ENCODE data around the gene NCOA5. TPM values are rescaled to one million over a fixed set of nuclear protein-coding genes. Genes with fewer than 3 reads are reported as not detected.

The NCOA5 gene
- total and polyA plus RNA-seq, 9 of the 15 experiments (the other 6 are each of a cell fraction or from before 2014, with no cell fraction given), result 3.9 to 22.8 (median 13.8) TPM

DNA sequence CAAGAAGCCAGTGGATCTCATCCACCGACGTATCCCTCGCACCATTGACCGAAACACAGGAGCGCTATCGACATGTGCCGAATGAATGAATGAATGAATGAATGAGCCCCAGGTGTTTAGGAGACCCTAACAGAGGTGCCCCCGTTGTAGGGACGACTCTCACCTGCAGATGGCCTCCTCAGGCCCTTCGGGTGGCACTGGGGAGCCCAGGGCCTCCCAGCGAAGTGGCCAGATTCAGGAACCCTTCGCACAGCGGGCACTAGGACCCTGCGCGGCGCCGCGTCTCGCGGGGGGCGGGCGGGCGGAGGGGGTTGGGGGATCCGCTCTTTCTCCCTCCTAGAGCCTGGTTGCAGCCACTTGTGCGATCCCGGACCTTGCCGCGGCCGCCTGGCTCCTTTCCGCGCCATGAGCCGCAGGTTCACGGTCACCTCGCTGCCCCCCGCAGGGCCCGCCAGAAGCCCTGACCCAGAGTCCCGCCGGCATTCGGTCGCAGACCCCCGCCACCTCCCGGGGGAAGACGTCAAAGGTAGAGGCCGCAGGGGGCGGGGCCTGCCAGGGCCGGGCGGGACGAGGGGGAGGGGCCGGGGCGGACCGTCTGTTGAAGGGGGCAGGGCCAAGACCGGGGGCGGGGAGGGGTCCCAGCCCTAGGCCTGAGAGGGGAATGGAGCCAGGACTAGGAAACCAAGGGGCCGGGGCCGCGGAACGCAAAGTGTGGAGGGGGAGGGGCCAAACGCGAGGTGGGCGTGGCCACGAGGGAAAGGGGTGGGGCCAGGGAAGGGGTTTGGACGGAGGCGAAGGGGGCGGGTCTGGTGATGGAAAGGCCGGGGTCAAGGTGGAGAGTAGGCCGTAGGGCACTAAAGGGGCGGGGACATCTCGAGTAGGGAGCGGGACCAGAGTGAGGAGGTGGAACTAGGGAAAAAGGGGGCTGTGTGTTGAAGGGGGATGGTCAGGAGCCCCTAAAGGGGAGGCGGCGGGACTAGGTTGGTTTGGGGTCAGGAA lies 68.1 kb downstream of the NCOA5 start (continued):
- TF ChIP-seq ZNF347 (CRISPR knock-in tag; IDR thresholded peaks at IDR 0.05; ENCODE audit: low read depth), result no peak
- no peak for TF ChIP-seq TCF7 (IDR thresholded peaks at IDR 0.05; ENCODE audit: borderline replicate concordance)
- TF ChIP-seq ZNF408 (CRISPR knock-in tag; IDR thresholded peaks at IDR 0.05; ENCODE audit: low read depth), result no peak
- TF ChIP-seq SMAD4 (CRISPR knock-in tag; conservative IDR thresholded peaks at IDR 0.05), result peak; percentile 41; the same call in 1 of the 2 replicates
- TF ChIP-seq, protein P1, sequence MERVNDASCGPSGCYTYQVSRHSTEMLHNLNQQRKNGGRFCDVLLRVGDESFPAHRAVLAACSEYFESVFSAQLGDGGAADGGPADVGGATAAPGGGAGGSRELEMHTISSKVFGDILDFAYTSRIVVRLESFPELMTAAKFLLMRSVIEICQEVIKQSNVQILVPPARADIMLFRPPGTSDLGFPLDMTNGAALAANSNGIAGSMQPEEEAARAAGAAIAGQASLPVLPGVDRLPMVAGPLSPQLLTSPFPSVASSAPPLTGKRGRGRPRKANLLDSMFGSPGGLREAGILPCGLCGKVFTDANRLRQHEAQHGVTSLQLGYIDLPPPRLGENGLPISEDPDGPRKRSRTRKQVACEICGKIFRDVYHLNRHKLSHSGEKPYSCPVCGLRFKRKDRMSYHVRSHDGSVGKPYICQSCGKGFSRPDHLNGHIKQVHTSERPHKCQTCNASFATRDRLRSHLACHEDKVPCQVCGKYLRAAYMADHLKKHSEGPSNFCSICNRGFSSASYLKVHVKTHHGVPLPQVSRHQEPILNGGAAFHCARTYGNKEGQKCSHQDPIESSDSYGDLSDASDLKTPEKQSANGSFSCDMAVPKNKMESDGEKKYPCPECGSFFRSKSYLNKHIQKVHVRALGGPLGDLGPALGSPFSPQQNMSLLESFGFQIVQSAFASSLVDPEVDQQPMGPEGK (CRISPR knock-in tag; IDR thresholded peaks at IDR 0.05; ENCODE audit: borderline replicate concordance), result no peak
- no peak for TF ChIP-seq ZNF253 (CRISPR knock-in tag; conservative IDR thresholded peaks at IDR 0.05)
- no peak for TF ChIP-seq PHTF2 (CRISPR knock-in tag; IDR thresholded peaks at IDR 0.05)
- no peak for TF ChIP-seq SMAD3 (CRISPR knock-in tag; conservative IDR thresholded peaks at IDR 0.05)
- no peak for TF ChIP-seq SRSF9 (IDR thresholded peaks at IDR 0.05; ENCODE audit: borderline replicate concordance, low read depth, low read length)
- no peak for TF ChIP-seq RBM15 (IDR thresholded peaks at IDR 0.05; ENCODE audit: insufficient read depth, low read length)
- TF ChIP-seq, protein P2, sequence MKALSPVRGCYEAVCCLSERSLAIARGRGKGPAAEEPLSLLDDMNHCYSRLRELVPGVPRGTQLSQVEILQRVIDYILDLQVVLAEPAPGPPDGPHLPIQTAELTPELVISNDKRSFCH (CRISPR knock-in tag; IDR thresholded peaks at IDR 0.05), result no peak
- TF ChIP-seq, protein P2 (tag; IDR thresholded peaks at IDR 0.05), result no peak
- no peak for TF ChIP-seq TRIM24 (IDR thresholded peaks at IDR 0.05)
- TF ChIP-seq, protein P3, sequence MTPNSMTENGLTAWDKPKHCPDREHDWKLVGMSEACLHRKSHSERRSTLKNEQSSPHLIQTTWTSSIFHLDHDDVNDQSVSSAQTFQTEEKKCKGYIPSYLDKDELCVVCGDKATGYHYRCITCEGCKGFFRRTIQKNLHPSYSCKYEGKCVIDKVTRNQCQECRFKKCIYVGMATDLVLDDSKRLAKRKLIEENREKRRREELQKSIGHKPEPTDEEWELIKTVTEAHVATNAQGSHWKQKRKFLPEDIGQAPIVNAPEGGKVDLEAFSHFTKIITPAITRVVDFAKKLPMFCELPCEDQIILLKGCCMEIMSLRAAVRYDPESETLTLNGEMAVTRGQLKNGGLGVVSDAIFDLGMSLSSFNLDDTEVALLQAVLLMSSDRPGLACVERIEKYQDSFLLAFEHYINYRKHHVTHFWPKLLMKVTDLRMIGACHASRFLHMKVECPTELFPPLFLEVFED (CRISPR knock-in tag; conservative IDR thresholded peaks at IDR 0.05), result no peak
- TF ChIP-seq NR2F6 (CRISPR knock-in tag; IDR thresholded peaks at IDR 0.05), result no peak
- TF ChIP-seq PYGO2 (tag; IDR thresholded peaks at IDR 0.05), result no peak
- TF ChIP-seq, protein P4, sequence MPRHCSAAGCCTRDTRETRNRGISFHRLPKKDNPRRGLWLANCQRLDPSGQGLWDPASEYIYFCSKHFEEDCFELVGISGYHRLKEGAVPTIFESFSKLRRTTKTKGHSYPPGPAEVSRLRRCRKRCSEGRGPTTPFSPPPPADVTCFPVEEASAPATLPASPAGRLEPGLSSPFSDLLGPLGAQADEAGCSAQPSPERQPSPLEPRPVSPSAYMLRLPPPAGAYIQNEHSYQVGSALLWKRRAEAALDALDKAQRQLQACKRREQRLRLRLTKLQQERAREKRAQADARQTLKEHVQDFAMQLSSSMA (CRISPR knock-in tag; IDR thresholded peaks at IDR 0.05), result no peak
- TF ChIP-seq, protein P5, sequence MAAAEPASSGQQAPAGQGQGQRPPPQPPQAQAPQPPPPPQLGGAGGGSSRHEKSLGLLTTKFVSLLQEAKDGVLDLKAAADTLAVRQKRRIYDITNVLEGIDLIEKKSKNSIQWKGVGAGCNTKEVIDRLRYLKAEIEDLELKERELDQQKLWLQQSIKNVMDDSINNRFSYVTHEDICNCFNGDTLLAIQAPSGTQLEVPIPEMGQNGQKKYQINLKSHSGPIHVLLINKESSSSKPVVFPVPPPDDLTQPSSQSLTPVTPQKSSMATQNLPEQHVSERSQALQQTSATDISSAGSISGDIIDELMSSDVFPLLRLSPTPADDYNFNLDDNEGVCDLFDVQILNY (CRISPR knock-in tag; IDR thresholded peaks at IDR 0.05), result no peak
- no peak for TF ChIP-seq JUN (IDR thresholded peaks at IDR 0.05; ENCODE audit: borderline replicate concordance, low read depth, low read length)
- no peak for TF ChIP-seq JUN (CRISPR knock-in tag; IDR thresholded peaks at IDR 0.05; ENCODE audit: borderline replicate concordance)
- TF ChIP-seq, protein P6, sequence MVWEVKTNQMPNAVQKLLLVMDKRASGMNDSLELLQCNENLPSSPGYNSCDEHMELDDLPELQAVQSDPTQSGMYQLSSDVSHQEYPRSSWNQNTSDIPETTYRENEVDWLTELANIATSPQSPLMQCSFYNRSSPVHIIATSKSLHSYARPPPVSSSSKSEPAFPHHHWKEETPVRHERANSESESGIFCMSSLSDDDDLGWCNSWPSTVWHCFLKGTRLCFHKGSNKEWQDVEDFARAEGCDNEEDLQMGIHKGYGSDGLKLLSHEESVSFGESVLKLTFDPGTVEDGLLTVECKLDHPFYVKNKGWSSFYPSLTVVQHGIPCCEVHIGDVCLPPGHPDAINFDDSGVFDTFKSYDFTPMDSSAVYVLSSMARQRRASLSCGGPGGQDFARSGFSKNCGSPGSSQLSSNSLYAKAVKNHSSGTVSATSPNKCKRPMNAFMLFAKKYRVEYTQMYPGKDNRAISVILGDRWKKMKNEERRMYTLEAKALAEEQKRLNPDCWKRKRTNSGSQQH (CRISPR knock-in tag; IDR thresholded peaks at IDR 0.05), result no peak
